GM11168 (cell line): ENCODE data around the gene PCDHA1.
"Not testable (repeated sequence)": the region's sequence is repeated elsewhere in the genome, so short reads cannot be mapped to it uniquely, and the experiment has no call there.

Experiments used
- in situ Hi-C: fragments of 300-500 bp; cut with MboI; formaldehyde crosslinking; loops from one replicate; pipeline ENCODE4 v1.12.0; 2022; ENCODE audit warnings: low sequenced_read_pairs; ENCODE audit not compliant: unreplicated experiment

The PCDHA1 gene

DNA sequence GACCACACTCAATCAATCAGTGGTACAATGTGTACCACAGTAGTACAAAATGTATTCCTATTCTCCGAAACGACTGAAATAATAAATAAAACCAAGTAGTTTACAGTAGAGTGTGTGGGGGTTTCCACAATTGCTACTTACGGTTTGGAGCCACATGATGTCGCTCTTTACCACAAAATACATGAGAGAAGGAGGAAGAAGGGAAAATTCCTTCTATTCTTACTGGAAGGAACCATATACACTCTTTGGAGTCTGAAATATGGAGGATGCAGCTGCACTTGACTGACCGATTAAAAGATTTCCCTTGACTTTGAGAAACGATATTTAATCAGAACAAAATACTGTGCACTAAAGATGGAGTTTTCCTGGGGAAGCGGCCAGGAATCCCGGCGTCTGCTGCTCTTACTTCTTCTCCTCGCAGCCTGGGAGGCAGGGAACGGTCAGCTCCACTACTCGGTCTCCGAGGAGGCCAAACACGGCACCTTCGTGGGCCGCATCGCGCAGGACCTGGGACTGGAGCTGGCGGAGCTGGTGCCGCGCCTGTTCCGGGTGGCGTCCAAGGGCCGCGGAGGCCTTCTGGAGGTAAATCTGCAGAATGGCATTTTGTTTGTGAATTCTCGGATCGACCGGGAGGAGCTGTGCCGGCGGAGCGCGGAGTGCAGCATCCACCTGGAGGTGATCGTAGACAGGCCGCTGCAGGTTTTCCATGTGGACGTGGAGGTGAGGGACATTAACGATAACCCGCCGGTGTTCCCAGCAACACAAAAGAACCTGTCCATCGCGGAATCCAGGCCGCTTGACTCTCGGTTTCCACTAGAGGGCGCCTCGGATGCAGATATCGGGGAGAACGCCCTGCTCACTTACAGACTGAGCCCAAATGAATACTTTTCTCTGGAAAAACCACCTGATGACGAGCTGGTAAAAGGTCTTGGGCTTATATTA, 21.2 kb downstream of the PCDHA1 start, which contains the start of gene PCDHA4:
PCDHA4 (plus strand) TSS at position 235 of the 942 bp plus-strand sequence.
- in situ Hi-C loops: no loop called here

DNA sequence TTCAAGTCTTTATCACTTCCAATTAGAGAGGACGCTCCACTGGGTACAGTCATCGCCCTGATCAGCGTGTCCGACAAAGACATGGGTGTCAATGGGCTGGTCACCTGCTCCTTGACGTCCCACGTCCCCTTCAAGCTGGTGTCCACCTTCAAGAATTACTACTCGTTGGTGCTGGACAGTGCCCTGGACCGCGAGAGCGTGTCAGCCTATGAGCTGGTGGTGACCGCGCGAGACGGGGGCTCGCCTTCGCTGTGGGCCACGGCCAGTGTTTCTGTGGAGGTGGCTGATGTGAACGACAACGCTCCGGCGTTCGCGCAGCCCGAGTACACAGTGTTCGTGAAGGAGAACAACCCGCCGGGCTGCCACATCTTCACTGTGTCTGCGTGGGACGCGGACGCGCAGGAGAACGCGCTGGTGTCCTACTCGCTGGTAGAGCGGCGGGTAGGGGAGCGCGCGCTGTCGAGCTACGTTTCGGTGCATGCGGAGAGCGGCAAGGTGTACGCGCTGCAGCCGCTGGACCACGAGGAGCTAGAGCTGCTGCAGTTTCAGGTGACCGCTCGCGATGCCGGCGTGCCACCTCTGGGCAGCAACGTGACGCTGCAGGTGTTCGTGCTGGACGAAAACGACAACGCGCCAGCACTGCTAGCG, 22.4 kb downstream of the PCDHA1 start:
- in situ Hi-C loops: not testable (repeated sequence)

GRCh38 chr5:140808889-140809291, 22.9 kb downstream of the PCDHA1 start:
- in situ Hi-C loops: no loop called here

DNA sequence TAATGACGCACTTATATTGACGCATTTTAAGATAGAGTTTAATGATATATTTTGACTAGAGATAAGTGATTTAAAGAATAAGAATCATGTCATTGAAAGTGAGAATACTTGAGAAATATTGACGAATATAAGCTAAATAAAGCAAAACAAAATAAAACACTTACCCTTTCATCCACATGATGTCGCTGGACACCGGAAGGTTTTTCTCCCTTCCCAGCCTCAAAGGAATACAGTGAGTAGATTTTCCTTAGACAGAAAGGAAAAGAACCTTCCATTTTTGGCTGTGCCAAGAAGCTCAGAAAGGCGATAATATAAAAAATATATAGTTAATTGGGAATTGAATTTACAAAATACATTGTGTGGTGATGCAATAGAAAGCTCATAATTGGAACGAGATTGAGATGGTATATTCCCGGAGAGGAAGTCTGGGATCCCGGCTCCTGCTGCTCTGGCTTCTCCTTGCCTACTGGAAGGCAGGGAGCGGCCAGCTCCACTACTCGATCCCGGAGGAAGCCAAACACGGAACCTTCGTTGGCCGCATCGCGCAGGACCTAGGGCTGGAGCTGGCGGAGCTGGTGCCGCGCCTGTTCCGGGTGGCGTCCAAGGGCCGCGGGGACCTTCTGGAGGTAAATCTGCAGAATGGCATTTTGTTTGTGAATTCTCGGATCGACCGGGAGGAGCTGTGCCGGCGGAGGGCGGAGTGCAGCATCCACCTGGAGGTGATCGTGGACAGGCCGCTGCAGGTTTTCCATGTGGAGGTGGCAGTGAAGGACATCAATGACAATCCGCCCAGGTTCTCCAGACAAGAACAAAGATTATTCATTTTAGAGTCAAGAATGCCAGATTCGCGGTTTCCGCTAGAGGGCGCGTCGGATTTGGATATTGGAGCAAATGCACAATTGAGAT, 35.7 kb downstream of the PCDHA1 start, which contains the start of gene PCDHA5:
PCDHA5 (plus strand) TSS at position 239 of the 906 bp plus-strand sequence.
- in situ Hi-C loops: no loop called here

- in situ Hi-C loops: no loop called here
Observed at GRCh38 chr5:140822281-140822629, 36.3 kb downstream of the PCDHA1 start.

GRCh38 chr5:140822969-140823368, 37.0 kb downstream of the PCDHA1 start:
- in situ Hi-C loops: not testable (repeated sequence)

- in situ Hi-C loops: no loop called here
Observed at GRCh38 chr5:140823475-140823874, 37.5 kb downstream of the PCDHA1 start.

- in situ Hi-C loops: no loop called here
Observed at GRCh38 chr5:140827704-140828361, 41.9 kb downstream of the PCDHA1 start, which contains the start of gene PCDHA6. PCDHA6 (plus strand) TSS chr5:140827960; CDS start chr5:140828092, 132 bp downstream.

GRCh38 chr5:140828362-140828737, 42.4 kb downstream of the PCDHA1 start:
- in situ Hi-C loops: no loop called here

- in situ Hi-C loops: not testable (repeated sequence)
Observed at GRCh38 chr5:140829511-140830501, 43.9 kb downstream of the PCDHA1 start.

DNA sequence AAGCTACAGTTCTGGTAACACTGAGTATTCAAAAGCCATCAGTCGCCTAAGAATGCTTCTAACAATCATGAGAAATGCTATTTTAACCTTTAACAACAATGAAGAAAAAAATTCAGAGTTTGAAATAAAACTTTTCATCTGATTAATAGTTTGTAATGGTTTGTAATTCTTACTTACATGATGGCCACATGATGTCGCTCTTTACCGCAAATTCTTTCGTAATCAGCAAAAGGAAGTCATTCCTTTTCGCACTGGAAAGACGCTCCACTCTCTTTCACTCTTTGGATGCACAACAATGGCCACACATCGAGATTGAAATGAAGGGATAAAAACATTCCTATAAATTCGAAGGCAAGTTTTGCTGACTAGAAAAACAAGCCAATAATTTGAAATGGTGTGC, 48.1 kb downstream of the PCDHA1 start, which contains the start of gene PCDHA7:
PCDHA7 (plus strand) TSS at position 277 of the 400 bp plus-strand sequence; CDS start at position 392, 115 bp downstream.
- in situ Hi-C loops: no loop called here

- in situ Hi-C loops: not testable (repeated sequence)
Observed at GRCh38 chr5:140834439-140835008, 48.6 kb downstream of the PCDHA1 start.

- in situ Hi-C loops: no loop called here
Observed at GRCh38 chr5:140835622-140836510, 49.9 kb downstream of the PCDHA1 start.

GRCh38 chr5:140840978-140841962, 55.3 kb downstream of the PCDHA1 start, which contains the start of gene PCDHA8:
PCDHA8 (plus strand) TSS chr5:140841187; CDS start chr5:140841322, 135 bp downstream.
- in situ Hi-C loops: no loop called here

DNA sequence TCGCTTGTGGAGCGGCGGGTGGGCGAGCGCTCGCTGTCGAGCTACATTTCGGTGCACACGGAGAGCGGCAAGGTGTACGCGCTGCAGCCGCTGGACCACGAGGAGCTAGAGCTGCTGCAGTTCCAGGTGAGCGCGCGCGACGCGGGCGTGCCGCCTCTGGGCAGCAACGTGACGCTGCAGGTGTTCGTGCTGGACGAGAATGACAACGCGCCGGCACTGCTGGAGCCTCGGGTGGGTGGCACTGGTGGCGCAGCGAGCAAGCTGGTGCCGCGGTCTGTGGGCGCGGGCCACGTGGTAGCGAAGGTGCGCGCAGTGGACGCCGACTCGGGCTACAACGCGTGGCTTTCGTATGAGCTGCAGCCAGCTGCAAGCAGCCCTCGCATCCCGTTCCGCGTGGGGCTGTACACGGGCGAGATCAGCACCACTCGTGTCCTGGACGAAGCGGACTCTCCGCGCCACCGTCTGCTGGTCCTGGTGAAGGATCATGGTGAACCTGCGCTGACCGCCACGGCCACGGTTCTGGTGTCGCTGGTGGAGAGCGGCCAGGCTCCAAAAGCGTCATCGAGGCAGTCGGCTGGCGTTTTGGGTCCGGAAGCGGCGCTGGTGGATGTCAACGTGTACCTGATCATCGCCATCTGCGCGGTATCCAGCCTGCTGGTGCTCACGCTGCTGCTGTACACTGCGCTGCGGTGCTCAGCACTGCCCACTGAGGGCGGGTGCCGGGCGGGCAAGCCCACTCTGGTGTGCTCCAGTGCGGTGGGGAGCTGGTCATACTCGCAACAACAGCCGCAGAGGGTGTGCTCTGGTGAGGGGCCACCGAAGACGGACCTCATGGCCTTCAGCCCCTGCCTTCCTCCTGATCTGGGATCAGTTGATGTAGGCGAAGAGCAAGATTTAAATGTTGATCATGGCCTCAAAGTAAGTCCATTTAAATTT, 57.1 kb downstream of the PCDHA1 start:
- in situ Hi-C loops: no loop called here
